MM.1S (cell line): Measurements from ENCODE around the gene DLGAP3.

Experiments used
- EZH2 ChIP-seq: fragments of 300-600 bp; sonication (generic); optimal IDR thresholded peaks from 2 replicates; pipeline ENCODE3; 2017; ENCODE audit warnings: low read depth, mild to moderate bottlenecking, antibody characterized with exemption, low read length, mixed read lengths
- TF ChIP-seq, protein P1 (sequence below): fragments of 300-600 bp; sonication (generic); IDR thresholded peaks from 2 replicates; pipeline ENCODE4 v1.5.1; 2016; ENCODE audit warnings: antibody characterized with exemption, low read length, mixed read lengths

- no peak for TF ChIP-seq EZH2
- TF ChIP-seq, protein P1, sequence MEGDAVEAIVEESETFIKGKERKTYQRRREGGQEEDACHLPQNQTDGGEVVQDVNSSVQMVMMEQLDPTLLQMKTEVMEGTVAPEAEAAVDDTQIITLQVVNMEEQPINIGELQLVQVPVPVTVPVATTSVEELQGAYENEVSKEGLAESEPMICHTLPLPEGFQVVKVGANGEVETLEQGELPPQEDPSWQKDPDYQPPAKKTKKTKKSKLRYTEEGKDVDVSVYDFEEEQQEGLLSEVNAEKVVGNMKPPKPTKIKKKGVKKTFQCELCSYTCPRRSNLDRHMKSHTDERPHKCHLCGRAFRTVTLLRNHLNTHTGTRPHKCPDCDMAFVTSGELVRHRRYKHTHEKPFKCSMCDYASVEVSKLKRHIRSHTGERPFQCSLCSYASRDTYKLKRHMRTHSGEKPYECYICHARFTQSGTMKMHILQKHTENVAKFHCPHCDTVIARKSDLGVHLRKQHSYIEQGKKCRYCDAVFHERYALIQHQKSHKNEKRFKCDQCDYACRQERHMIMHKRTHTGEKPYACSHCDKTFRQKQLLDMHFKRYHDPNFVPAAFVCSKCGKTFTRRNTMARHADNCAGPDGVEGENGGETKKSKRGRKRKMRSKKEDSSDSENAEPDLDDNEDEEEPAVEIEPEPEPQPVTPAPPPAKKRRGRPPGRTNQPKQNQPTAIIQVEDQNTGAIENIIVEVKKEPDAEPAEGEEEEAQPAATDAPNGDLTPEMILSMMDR = no peak
Measured at GRCh38 chr1:34905098-34905459, 24.4 kb downstream of the DLGAP3 start.
